COLO829 (cell line): ENCODE measurements around the gene FTO.

Experiments
- DNase-seq: peaks from one replicate; pipeline ENCODE4 v3.0.0; 2012; ENCODE audit warnings: low spot score

The FTO gene

GRCh38 chr16:54015147-54015546 is 311.2 kb downstream of the FTO start:
- no peak for DNase-seq

- DNase-seq, result no peak
These were observed 318.4 kb downstream of the FTO start for GRCh38 chr16:54022362-54022761.

GRCh38 chr16:54026456-54026855 is 322.5 kb downstream of the FTO start:
- no peak for DNase-seq

GRCh38 chr16:54027062-54027461 is 323.1 kb downstream of the FTO start:
- no peak for DNase-seq

- DNase-seq, result no peak
These were observed 323.6 kb downstream of the FTO start for GRCh38 chr16:54027558-54027957.

- DNase-seq, result no peak
These were observed 324.0 kb downstream of the FTO start for GRCh38 chr16:54027995-54028394.

- DNase-seq, result no peak
These were observed 326.5 kb downstream of the FTO start for GRCh38 chr16:54030451-54030850.

GRCh38 chr16:54031107-54031760 is 327.3 kb downstream of the FTO start:
- no peak for DNase-seq

- DNase-seq, result no peak
These were observed 329.8 kb downstream of the FTO start for GRCh38 chr16:54033747-54034146.

- DNase-seq, result no peak
These were observed 330.7 kb downstream of the FTO start for GRCh38 chr16:54034684-54035083.

- no peak for DNase-seq
These were observed 336.5 kb downstream of the FTO start for GRCh38 chr16:54040480-54040879.

- no peak for DNase-seq
These were observed 337.0 kb downstream of the FTO start for GRCh38 chr16:54040975-54041374.

GRCh38 chr16:54048586-54049495 is 344.9 kb downstream of the FTO start:
- DNase-seq, result no peak

GRCh38 chr16:54049591-54050458 is 345.9 kb downstream of the FTO start:
- DNase-seq, result no peak

- DNase-seq, result no peak
These were observed 346.7 kb downstream of the FTO start for GRCh38 chr16:54050459-54051210.

- no peak for DNase-seq
These were observed 347.9 kb downstream of the FTO start for GRCh38 chr16:54051821-54052220.

- DNase-seq, result no peak
These were observed 348.3 kb downstream of the FTO start for GRCh38 chr16:54052271-54052670.

- DNase-seq, result no peak
These were observed 350.2 kb downstream of the FTO start for GRCh38 chr16:54053891-54054820.

GRCh38 chr16:54055191-54055590 is 351.2 kb downstream of the FTO start:
- no peak for DNase-seq

- peak; percentile 5 for DNase-seq
These were observed 351.9 kb downstream of the FTO start for GRCh38 chr16:54055864-54056263.

GRCh38 chr16:54056921-54057320 is 353.0 kb downstream of the FTO start:
- DNase-seq, result no peak
